22Rv1 (cell line): ENCODE data around the gene MGRN1.

ENCODE experiments used
- H3K27ac ChIP-seq: fragments of 450-650 bp; 2 replicates; pipeline ENCODE4 v1.5.1; 2017
- CTCF ChIP-seq: fragments of 450-650 bp; IDR thresholded peaks from 2 replicates; pipeline ENCODE4 v1.5.1; 2017; ENCODE audit warnings: mild to moderate bottlenecking
- ZFX ChIP-seq: fragments of 450-650 bp; IDR thresholded peaks from 2 replicates; pipeline ENCODE4 v1.6.1; 2017; ENCODE audit warnings: antibody characterized with exemption, borderline replicate concordance

MGRN1 gene

GRCh38 chr16:4604401-4604800 is 20.2 kb upstream of the MGRN1 start:
- no peak for TF ChIP-seq CTCF
- no peak for TF ChIP-seq ZFX
- no peak overlapping the region for H3K27ac ChIP-seq

GRCh38 chr16:4606354-4606753 is 18.3 kb upstream of the MGRN1 start:
- H3K27ac ChIP-seq: no peak overlapping the region
- TF ChIP-seq CTCF (no peak), ZFX (no peak)

GRCh38 chr16:4607841-4608703 is 16.6 kb upstream of the MGRN1 start:
- TF ChIP-seq CTCF: no peak
- no peak for TF ChIP-seq ZFX
- no peak overlapping the region for H3K27ac ChIP-seq

- TF ChIP-seq CTCF: no peak
- no peak for TF ChIP-seq ZFX
- H3K27ac ChIP-seq: no peak overlapping the region
Measured at GRCh38 chr16:4608704-4608980, 16.0 kb upstream of the MGRN1 start.

- H3K27ac ChIP-seq: no peak overlapping the region
- TF ChIP-seq CTCF (no peak), ZFX (no peak)
Measured at GRCh38 chr16:4609200-4610010, 15.2 kb upstream of the MGRN1 start.

- no peak overlapping the region for H3K27ac ChIP-seq
Measured at GRCh38 chr16:4610011-4611005, 14.3 kb upstream of the MGRN1 start.

More at GRCh38 chr16:4610011-4611005, 14.3 kb upstream of the MGRN1 start:
- TF ChIP-seq CTCF (no peak), ZFX (no peak)
